IMR-90 (cell line): ENCODE data around the gene PRRG2.

Source experiments
- CTCF ChIP-seq: conservative IDR thresholded peaks from 2 replicates; pipeline ENCODE4 v1.5.1; 2012; ENCODE audit warnings: mild to moderate bottlenecking, low read depth, low read length, improper control_type of control experiment
- POLR2A ChIP-seq: IDR thresholded peaks from 2 replicates; pipeline ENCODE4 v1.6.1; 2012; ENCODE audit warnings: mild to moderate bottlenecking, low read depth, low read length

- TF ChIP-seq CTCF: no peak
- TF ChIP-seq POLR2A: no peak
These were observed 27.5 kb upstream of the PRRG2 start for GRCh38 chr19:49553451-49554271.
